Tibial nerve (tissue), 4 donors: ENCODE measurements around the gene IRF2BPL. TPM values are rescaled to one million over a fixed set of nuclear protein-coding genes. Genes with fewer than 3 reads are reported as not detected.

ENCODE experiments used
- DNase-seq, 2 donors: peaks; one replicate each; pipeline ENCODE4 v3.0.0-alpha.2; 2019; ENCODE audit warnings: low spot score in 2 of 2
- H3K27ac ChIP-seq, 4 donors: fragments of 200-600 bp; sonication (generic) in 3 of 4; one replicate each; pipeline ENCODE4 v1.5.1; 2017 to 2019; ENCODE audit warnings: mild to moderate bottlenecking in 1 of 4
- H3K27me3 ChIP-seq, 2 donors: fragments of 200-600 bp; sonication (generic) in 1 of 2; one replicate each; pipeline versions ENCODE4 v1.5.1 to v1.6.0; 2017 to 2019
- H3K36me3 ChIP-seq, 3 donors: fragments of 200-600 bp; sonication (generic); one replicate each; pipeline ENCODE4 v1.5.1; 2018 to 2019
- H3K4me1 ChIP-seq, 4 donors: fragments of 200-600 bp; sonication (generic) in 3 of 4; one replicate each; pipeline ENCODE4 v1.5.1; 2017 to 2019
- H3K4me3 ChIP-seq, 4 donors: fragments of 200-600 bp; sonication (generic) in 3 of 4; one replicate each; pipeline ENCODE4 v1.5.1; 2017 to 2019; ENCODE audit warnings: mild to moderate bottlenecking in 1 of 4, moderate library complexity in 1 of 4
- H3K9me3 ChIP-seq, 4 donors: fragments of 200-600 bp; sonication (generic) in 3 of 4; one replicate each; pipeline ENCODE4 v1.5.1; 2017 to 2019
- EP300 ChIP-seq, 2 donors: sonication (generic); formaldehyde crosslinking; IDR thresholded peaks; one replicate each; pipeline ENCODE4 v1.6.1; 2017; ENCODE audit warnings: antibody characterized with exemption in 2 of 2, mild to moderate bottlenecking in 1 of 2
- POLR2A ChIP-seq, 2 donors: fragments of 450-650 bp; IDR thresholded peaks; one replicate each; pipeline ENCODE4 v1.6.1; 2017; ENCODE audit warnings: antibody characterized with exemption in 2 of 2, mild to moderate bottlenecking in 2 of 2, moderate library complexity in 2 of 2
- WGBS, 2 donors: methylation state at CpG; one replicate each; pipeline ENCODE4 v1.1.5; 2018; 5-methylcytosine and 5-hydroxymethylcytosine counted together
- total RNA-seq, 4 donors: library from RNA; depleted of rRNA; stranded (reverse); fragments of >200 nt; gene quantifications; one replicate each; pipeline ENCODE4 v1.1.0, GENCODE V29; 2016
- TF ChIP-seq, protein P1 (sequence below), 5 experiments: fragments of 200-600 bp in 3 of 5; fragments of 450-650 bp in 2 of 5; sonication (generic) in 3 of 5; IDR thresholded peaks; one replicate each; pipeline ENCODE4 v1.5.1; 2016 to 2019; ENCODE audit warnings: antibody characterized with exemption in 5 of 5, mild to moderate bottlenecking in 3 of 5, moderate library complexity in 2 of 5

IRF2BPL gene
- total RNA-seq, 4 donors from 2014 or later = 52.4 to 69.2 (median 60.7) TPM

DNA sequence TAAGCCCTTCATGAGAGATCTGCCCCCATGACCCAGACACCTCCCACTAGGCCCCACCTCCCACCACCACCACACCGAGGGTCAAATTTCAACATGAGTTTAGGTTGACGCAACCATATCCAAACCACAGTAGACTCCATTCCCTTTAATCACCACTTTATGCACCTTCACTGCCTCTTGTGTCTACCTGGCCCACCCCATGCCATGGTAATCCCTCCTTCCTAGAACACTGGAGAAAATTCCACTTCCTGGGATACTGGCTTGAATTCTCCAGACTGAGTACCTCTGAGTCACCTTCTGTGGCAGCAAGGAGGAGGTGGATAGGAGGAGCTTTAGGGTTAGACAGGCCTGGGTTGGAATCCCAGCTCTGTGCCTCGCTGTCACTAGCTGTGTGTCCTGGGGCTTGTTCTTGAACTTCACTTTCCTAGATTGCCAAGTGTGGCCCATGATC, 43.5 kb upstream of the IRF2BPL start:
- H3K4me1 ChIP-seq = peaks cover 0 to 61% (median 19%) of the 10 kb centered on the region in 4 donors
- H3K36me3 ChIP-seq = no peaks in the 10 kb centered on the region
- TF ChIP-seq POLR2A (IDR thresholded peaks at IDR 0.05) = no peak
- TF ChIP-seq, protein P1, sequence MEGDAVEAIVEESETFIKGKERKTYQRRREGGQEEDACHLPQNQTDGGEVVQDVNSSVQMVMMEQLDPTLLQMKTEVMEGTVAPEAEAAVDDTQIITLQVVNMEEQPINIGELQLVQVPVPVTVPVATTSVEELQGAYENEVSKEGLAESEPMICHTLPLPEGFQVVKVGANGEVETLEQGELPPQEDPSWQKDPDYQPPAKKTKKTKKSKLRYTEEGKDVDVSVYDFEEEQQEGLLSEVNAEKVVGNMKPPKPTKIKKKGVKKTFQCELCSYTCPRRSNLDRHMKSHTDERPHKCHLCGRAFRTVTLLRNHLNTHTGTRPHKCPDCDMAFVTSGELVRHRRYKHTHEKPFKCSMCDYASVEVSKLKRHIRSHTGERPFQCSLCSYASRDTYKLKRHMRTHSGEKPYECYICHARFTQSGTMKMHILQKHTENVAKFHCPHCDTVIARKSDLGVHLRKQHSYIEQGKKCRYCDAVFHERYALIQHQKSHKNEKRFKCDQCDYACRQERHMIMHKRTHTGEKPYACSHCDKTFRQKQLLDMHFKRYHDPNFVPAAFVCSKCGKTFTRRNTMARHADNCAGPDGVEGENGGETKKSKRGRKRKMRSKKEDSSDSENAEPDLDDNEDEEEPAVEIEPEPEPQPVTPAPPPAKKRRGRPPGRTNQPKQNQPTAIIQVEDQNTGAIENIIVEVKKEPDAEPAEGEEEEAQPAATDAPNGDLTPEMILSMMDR (IDR thresholded peaks at IDR 0.05) = no peak
- TF ChIP-seq EP300 (IDR thresholded peaks at IDR 0.05) = no peak
- H3K9me3 ChIP-seq = no peaks in the 10 kb centered on the region
- DNase-seq = no peak
- H3K4me3 ChIP-seq = no peak overlapping the region
- 82 to 88% methylated on average over 3 of the region's 3 CpGs for WGBS, 2 donors
- H3K27ac ChIP-seq = peak overlapping the region in 1 of 4 donors; percentile 27
- H3K27me3 ChIP-seq = no peaks in the 10 kb centered on the region

DNA sequence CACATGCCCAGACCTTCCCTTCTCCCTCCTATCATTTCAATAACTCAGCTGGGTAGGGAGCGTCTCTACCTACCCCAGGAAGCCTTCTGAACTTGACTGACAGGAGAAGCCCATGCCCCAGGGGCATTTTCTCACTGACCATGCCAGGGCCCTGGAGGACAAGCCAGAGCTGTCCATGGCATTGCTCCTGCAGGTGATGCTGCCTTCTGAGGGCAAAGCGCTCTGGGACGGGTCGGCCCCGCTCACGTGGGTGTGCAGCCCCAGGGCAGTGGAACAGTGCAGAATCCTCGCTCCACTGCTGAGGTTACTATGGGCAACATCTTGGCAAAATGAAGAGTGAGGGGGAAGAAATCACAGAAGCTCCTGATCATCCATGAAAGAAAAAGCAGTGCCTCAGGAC, 41.0 kb upstream of the IRF2BPL start:
- Histone ChIP-seq H3K4me3 (no peak overlapping the region), H3K27ac (peak overlapping the region in 1 of 4 donors; percentile 73), H3K9me3 (no peaks in the 10 kb centered on the region), H3K27me3 (no peaks in the 10 kb centered on the region), H3K36me3 (no peaks in the 10 kb centered on the region), H3K4me1 (peaks cover 0 to 37% (median 7%) of the 10 kb centered on the region in 4 donors)
- TF ChIP-seq POLR2A (IDR thresholded peaks at IDR 0.05) (no peak), EP300 (IDR thresholded peaks at IDR 0.05) (no peak)
- TF ChIP-seq, protein P1 (IDR thresholded peaks at IDR 0.05) = no peak
- WGBS, 2 donors = 79 to 97% methylated on average over 5 to 7 of the region's 7 CpGs
- no peak for DNase-seq

DNA sequence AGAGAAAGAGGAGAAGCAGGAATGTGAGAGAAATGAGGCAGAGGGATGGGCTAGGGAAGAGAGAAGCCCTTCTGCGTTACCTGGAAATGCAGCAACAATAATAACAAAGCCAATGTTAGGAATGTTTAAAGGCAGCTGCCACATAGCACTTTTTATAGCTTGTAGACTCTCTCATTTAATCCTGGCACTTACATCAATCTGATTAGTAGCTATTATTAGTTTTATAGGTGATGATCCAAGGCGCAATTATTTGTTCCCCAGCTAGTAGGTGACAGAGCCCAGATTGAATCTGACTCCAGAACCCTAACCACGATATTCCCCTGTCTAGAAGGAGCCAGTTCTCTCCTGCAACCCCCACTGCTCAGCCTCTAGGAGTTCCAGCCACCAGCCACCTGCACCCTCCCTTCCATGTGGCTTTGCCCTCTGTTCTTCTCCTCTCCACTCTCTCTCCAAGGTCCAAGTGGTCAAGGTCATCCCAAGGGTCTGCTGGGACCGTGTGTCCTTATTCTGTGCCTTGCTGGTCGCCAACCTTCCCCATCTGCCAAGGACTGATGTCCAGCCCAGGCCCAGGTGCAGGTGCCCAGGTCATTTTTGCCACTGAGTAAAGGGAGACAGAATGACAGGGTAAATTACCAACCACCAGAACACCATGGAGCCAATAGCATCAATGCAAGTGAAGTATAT, 40.2 kb upstream of the IRF2BPL start:
- peak overlapping the region in 1 of 4 donors; percentile 26 for H3K27ac ChIP-seq
- H3K9me3 ChIP-seq = no peaks in the 10 kb centered on the region
- no peak for TF ChIP-seq POLR2A (IDR thresholded peaks at IDR 0.05)
- TF ChIP-seq, protein P1 (IDR thresholded peaks at IDR 0.05) = peak in 1 of 5 experiments; percentile 8
- WGBS, 2 donors = 65% methylated on average over 5 of the region's 5 CpGs
- H3K36me3 ChIP-seq = no peaks in the 10 kb centered on the region
- no peak for DNase-seq
- H3K4me1 ChIP-seq = peaks cover 0 to 36% (median 5%) of the 10 kb centered on the region in 4 donors
- no peak overlapping the region for H3K4me3 ChIP-seq
- no peaks in the 10 kb centered on the region for H3K27me3 ChIP-seq

DNA sequence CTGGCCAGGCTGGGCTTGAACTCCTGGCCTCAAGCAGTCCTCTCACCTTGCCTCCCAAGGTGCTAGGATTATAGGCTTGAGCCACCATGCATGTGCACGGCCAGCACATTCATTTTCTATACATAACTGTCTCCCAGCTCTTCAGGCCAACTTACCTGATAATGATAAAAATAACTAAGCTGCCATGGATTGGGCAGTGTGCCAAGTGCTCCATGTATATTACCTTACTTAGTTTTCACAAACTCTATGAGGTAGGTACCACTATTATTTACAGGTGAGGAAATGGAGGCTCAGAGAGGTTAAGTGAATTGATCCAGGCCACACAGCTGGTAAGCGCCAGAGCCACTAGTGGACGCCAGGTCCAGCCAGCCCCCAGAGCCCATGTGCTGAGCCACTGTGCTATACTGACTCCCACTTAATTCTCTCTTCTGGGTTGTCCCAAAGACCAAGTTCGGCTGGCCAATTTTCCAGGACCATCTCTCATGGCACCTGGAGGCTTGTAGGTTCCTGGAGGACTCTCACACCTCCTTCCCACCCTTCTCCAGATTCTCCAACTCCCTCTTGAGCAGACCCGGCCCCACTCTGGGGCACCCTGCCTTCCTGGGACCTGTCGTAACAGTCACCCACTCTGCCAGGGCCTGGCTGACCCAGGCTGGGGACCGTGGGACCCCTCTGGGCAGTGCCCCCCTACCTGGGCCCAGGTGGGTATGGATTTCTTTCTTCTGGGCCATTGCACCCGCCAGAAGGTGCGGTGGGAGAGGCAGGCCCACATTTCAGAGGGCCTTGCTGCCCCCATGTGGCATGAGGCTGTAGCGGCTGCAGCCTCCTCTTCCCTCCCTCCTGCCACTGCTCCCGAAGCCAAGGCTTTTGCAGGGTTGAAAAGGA, 39.4 kb upstream of the IRF2BPL start:
- peak; percentile 34 to 63 for DNase-seq
- 46 to 48% methylated on average over 11 of the region's 11 CpGs for WGBS, 2 donors
- Histone ChIP-seq H3K4me1 (peaks cover 0 to 38% (median 5%) of the 10 kb centered on the region in 4 donors), H3K27me3 (no peaks in the 10 kb centered on the region), H3K36me3 (no peaks in the 10 kb centered on the region), H3K4me3 (no peak overlapping the region), H3K27ac (peak overlapping the region in 1 of 4 donors; percentile 26), H3K9me3 (no peaks in the 10 kb centered on the region)
- no peak for TF ChIP-seq POLR2A (IDR thresholded peaks at IDR 0.05)
- TF ChIP-seq, protein P1 (IDR thresholded peaks at IDR 0.05) = peak; percentile 64 to 93 (median 86)
- peak in 1 of 2 donors; percentile 47 for TF ChIP-seq EP300 (IDR thresholded peaks at IDR 0.05)
